Smooth muscle cell (in vitro differentiated cells): Measurements from ENCODE around the gene PYGM. TPM values are rescaled to one million over a fixed set of nuclear protein-coding genes. Genes with fewer than 3 reads are reported as not detected.

Source experiments
- DNase-seq: peaks from one replicate; lab custom pipeline; 2025; ENCODE audit not compliant: unreplicated experiment; lab: John Stamatoyannopoulos, UW
- H2AFZ ChIP-seq: fragments of 200-600 bp; sonication (generic); 2 replicates; pipeline ENCODE4 v1.6.0; 2016; ENCODE audit warnings: antibody characterized with exemption, low read depth, mild to moderate bottlenecking
- H3F3A ChIP-seq: fragments of 200-600 bp; sonication (generic); 2 replicates; pipeline ENCODE4 v1.6.0; 2017; ENCODE audit warnings: antibody characterized with exemption, low read depth
- H3K27ac ChIP-seq: fragments of 200-600 bp; sonication (generic); 2 replicates; pipeline ENCODE4 v1.5.1; 2016; ENCODE audit warnings: low read depth, mild to moderate bottlenecking
- H3K27me3 ChIP-seq: fragments of 200-600 bp; sonication (generic); 2 replicates; pipeline ENCODE4 v1.6.1; 2016; ENCODE audit warnings: low read depth, mild to moderate bottlenecking
- H3K36me3 ChIP-seq: fragments of 200-600 bp; sonication (generic); 2 replicates; pipeline ENCODE4 v1.5.1; 2016; ENCODE audit warnings: low read depth
- H3K4me1 ChIP-seq: fragments of 200-600 bp; sonication (generic); 2 replicates; pipeline ENCODE4 v1.5.1; 2016; ENCODE audit warnings: low read depth
- H3K4me2 ChIP-seq: fragments of 200-600 bp; sonication (generic); 2 replicates; pipeline ENCODE4 v1.6.0; 2016; ENCODE audit warnings: mild to moderate bottlenecking
- H3K4me3 ChIP-seq: fragments of 200-600 bp; sonication (generic); 2 replicates; pipeline ENCODE4 v1.5.1; 2016; ENCODE audit warnings: mild to moderate bottlenecking
- H3K79me2 ChIP-seq: fragments of 200-600 bp; sonication (generic); 2 replicates; pipeline ENCODE4 v1.6.0; 2016; ENCODE audit warnings: low read depth, mild to moderate bottlenecking
- H3K9ac ChIP-seq: fragments of 200-600 bp; sonication (generic); 2 replicates; pipeline ENCODE4 v1.6.0; 2016; ENCODE audit warnings: low read depth
- H3K9me3 ChIP-seq: fragments of 200-600 bp; sonication (generic); replicated peaks from 2 replicates; pipeline ENCODE4 v1.5.1; 2016; ENCODE audit warnings: low read depth
- H4K20me1 ChIP-seq: fragments of 200-600 bp; sonication (generic); 2 replicates; pipeline ENCODE4 v1.6.0; 2016; ENCODE audit warnings: low read depth
- CTCF ChIP-seq: fragments of 200-600 bp; sonication (generic); IDR thresholded peaks from 2 replicates; pipeline ENCODE4 v1.5.1; 2017; ENCODE audit warnings: borderline replicate concordance, mild to moderate bottlenecking, antibody characterized with exemption; ENCODE audit not compliant: insufficient read depth, poor library complexity, severe bottlenecking
- WGBS: methylation state at CpG from one replicate; pipeline ENCODE4 v1.1.7; 2016; ENCODE audit warnings: low lambda C conversion rate; 5-methylcytosine and 5-hydroxymethylcytosine counted together
- polyA plus RNA-seq: library from polyadenylated mRNA; unstranded; fragments of >200 nt; fragmentation: Nextera tagmentation; extraction: Ambion mirVana; gene quantifications from 2 replicates; pipeline ENCODE4 v1.2.1, GENCODE V29; 2016
- total RNA-seq: library from RNA; depleted of rRNA; stranded (reverse); fragments of >200 nt; gene quantifications from 2 replicates; pipeline ENCODE4 v1.2.3, GENCODE V29; 2014

Gene PYGM
- total and polyA plus RNA-seq, 2 experiments from 2014 or later: 1.1 to 2.2 TPM

DNA sequence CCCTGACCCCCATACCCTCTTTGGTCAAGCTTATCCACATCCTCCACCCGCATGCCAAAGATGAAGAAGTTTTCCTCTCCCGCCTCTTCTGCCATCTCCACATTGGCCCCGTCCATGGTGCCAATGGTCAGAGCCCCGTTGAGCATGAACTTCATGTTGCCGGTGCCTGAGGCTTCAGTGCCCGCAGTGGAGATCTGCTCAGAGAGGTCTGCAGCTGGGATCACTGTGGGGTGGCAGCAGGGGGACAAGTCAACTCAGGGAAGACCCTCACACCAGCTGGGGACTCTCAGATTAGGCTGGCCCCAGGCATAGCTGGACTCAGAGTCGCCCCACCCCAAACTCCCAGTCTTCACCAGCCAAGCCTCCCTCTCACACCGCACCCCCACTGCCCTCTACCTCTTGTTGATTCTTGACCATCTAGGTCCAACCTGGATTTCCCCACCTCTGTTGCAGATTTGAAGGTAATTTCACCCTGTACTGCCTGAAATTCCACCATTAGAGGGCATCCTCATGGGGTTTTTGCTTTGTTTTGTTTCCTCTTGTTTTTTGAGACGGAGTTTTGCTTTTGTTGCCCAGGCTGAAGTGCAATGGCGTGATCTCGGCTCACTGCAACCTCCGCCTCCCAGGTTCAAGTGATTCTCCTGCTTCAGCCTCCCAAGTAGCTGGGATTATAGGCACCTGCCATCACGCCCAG lies 9.3 kb downstream of the PYGM start:
- Histone ChIP-seq H2AFZ (no peak overlapping the region), H3K79me2 (no peaks in the 10 kb centered on the region), H3K4me2 (no peak overlapping the region), H3K9ac (no peak overlapping the region), H3F3A (no peaks in the 10 kb centered on the region), H3K9me3 (no peaks in the 10 kb centered on the region), H3K4me1 (peaks cover 4% of the 10 kb centered on the region), H3K4me3 (no peak overlapping the region), H3K27me3 (no peaks in the 10 kb centered on the region), H3K27ac (no peak overlapping the region), H3K36me3 (no peaks in the 10 kb centered on the region), H4K20me1 (no peaks in the 10 kb centered on the region)
- TF ChIP-seq CTCF: no peak
- DNase-seq: no peak
- WGBS: 95% methylated on average over 13 of the region's 13 CpGs

GRCh38 chr11:64747961-64748665 lies 11.7 kb downstream of the PYGM start:
- Histone ChIP-seq H3K9ac (no peak overlapping the region), H3K4me2 (no peak overlapping the region), H2AFZ (no peak overlapping the region), H3F3A (no peaks in the 10 kb centered on the region), H3K4me1 (peaks cover 14% of the 10 kb centered on the region), H3K27ac (peak overlapping the region; percentile 26), H3K79me2 (no peaks in the 10 kb centered on the region), H3K4me3 (no peak overlapping the region), H3K36me3 (no peaks in the 10 kb centered on the region), H3K27me3 (peaks cover 14% of the 10 kb centered on the region), H3K9me3 (no peaks in the 10 kb centered on the region), H4K20me1 (no peaks in the 10 kb centered on the region)
- 91% methylated on average over 14 of the region's 15 CpGs for WGBS
- DNase-seq: no peak
- TF ChIP-seq CTCF: no peak

DNA sequence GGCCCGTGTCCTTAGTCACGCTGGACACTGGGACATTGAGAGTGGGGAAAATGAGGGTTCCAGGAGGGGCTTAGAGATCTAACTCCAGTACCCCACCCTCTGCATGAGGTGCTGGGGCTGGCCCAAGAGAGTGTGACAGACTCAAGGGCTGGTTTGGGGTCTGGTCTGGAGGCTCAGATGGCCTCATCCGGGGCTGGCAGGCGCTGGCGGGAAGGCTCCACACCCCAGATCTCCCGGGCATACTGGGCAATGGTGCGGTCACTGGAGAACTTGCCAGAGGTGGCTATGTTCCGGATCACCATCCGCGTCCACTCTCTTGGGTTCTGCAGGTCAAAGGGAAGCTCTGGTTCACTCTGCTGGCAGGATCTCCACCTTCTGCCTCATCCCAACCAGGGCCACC lies 13.3 kb downstream of the PYGM start:
- Histone ChIP-seq H3K36me3 (no peaks in the 10 kb centered on the region), H3K27me3 (peaks cover 30% of the 10 kb centered on the region), H3K4me1 (peaks cover 22% of the 10 kb centered on the region), H3F3A (no peaks in the 10 kb centered on the region), H3K79me2 (no peaks in the 10 kb centered on the region), H3K4me2 (no peak overlapping the region), H2AFZ (no peak overlapping the region), H3K9me3 (no peaks in the 10 kb centered on the region), H4K20me1 (no peaks in the 10 kb centered on the region), H3K9ac (no peak overlapping the region), H3K27ac (no peak overlapping the region), H3K4me3 (no peak overlapping the region)
- WGBS: 87% methylated on average over 8 of the region's 10 CpGs
- DNase-seq: no peak
- TF ChIP-seq CTCF: no peak
